Type B pancreatic cell (in vitro differentiated cells): ENCODE results near the gene PPFIBP1. TPM values are rescaled to one million over a fixed set of nuclear protein-coding genes. Genes with fewer than 3 reads are reported as not detected.
A peak's percentile ranks its signal among the peaks of the same experiment; 100 is the strongest.

Experiments used
- DNase-seq: peaks from one replicate; pipeline ENCODE4 v3.0.0; 2021; ENCODE audit warnings: mixed read lengths; ENCODE audit not compliant: unreplicated experiment; ENCODE audit errors: extremely low spot score
- H3K27ac Mint-ChIP-seq: 2 replicates; pipeline ENCODE4 v1.8.0; 2021; ENCODE audit warnings: mild to moderate bottlenecking, mixed read lengths
- H3K27me3 Mint-ChIP-seq: 2 replicates; pipeline ENCODE4 v1.8.0; 2021; ENCODE audit warnings: mixed read lengths
- H3K36me3 Mint-ChIP-seq: 2 replicates; pipeline ENCODE4 v1.8.0; 2021; ENCODE audit warnings: mixed read lengths
- H3K4me1 Mint-ChIP-seq: one replicate; pipeline ENCODE4 v1.8.0; 2021; ENCODE audit warnings: mixed read lengths; ENCODE audit not compliant: unreplicated experiment
- H3K4me3 Mint-ChIP-seq: 2 replicates; pipeline ENCODE4 v1.8.0; 2021; ENCODE audit warnings: mild to moderate bottlenecking, mixed read lengths
- H3K9me3 Mint-ChIP-seq: 2 replicates; pipeline ENCODE4 v1.8.0; 2021; ENCODE audit warnings: mixed read lengths
- total RNA-seq: library from RNA; stranded (reverse); gene quantifications from 2 replicates; pipeline ENCODE4 v1.2.1, GENCODE V29; 2021; ENCODE audit warnings: low replicate concordance
- TF ChIP-seq, protein P1 (sequence below): fragments of 200-600 bp; sonication (generic); conservative IDR thresholded peaks from 2 replicates; pipeline ENCODE4 v1.5.0; 2021; ENCODE audit warnings: antibody characterized with exemption, mild to moderate bottlenecking

PPFIBP1 gene
- total RNA-seq, 1 donor from 2014 or later: 68.3 TPM

DNA sequence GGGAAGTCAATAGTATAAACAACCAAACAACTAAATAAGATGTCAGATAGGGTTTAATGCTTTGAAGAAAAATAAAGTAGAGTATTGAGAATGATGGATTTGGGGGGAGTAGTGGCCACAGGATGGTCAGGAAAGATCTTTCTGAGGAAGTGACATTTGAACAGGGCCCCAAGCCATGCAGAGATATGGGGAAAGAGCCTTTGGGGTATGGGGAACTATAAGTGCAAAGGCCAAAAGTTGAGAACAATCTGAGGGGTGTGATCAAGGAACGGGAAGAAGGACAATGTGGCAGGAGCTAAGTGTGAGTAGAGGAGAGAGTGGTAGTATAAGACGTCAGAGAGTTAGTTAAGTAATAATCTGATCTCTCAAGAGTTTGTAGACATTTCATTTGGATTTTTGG lies 188.0 kb downstream of the PPFIBP1 start:
- Mint-ChIP-seq H3K36me3 (peaks cover 35% of the 10 kb centered on the region), H3K27ac (peak overlapping the region; percentile 93), H3K9me3 (no peaks in the 10 kb centered on the region), H3K4me1 (peaks cover 12% of the 10 kb centered on the region), H3K27me3 (peaks cover 7% of the 10 kb centered on the region), H3K4me3 (peak overlapping the region; percentile 96)
- no peak for DNase-seq
- TF ChIP-seq, protein P1, sequence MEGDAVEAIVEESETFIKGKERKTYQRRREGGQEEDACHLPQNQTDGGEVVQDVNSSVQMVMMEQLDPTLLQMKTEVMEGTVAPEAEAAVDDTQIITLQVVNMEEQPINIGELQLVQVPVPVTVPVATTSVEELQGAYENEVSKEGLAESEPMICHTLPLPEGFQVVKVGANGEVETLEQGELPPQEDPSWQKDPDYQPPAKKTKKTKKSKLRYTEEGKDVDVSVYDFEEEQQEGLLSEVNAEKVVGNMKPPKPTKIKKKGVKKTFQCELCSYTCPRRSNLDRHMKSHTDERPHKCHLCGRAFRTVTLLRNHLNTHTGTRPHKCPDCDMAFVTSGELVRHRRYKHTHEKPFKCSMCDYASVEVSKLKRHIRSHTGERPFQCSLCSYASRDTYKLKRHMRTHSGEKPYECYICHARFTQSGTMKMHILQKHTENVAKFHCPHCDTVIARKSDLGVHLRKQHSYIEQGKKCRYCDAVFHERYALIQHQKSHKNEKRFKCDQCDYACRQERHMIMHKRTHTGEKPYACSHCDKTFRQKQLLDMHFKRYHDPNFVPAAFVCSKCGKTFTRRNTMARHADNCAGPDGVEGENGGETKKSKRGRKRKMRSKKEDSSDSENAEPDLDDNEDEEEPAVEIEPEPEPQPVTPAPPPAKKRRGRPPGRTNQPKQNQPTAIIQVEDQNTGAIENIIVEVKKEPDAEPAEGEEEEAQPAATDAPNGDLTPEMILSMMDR: no peak

DNA sequence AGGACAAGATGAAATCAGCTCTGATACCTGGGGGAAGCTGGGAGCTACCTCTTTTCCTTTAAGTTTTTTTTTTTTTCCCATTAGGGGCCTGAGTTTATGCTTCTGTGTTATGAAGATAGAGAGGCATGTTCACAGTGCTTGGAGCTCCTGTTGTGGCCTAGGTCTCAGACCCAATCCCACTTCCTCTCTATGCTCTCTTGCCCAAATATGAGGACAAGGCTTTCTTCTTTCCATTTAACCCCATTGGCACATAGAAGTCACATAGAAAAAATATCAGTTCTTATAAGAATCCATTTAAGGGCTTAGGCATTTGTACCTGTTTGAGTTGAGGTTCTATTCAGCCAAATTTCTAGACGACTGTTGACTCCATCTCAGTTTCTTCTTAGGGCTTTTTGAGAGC lies 199.2 kb downstream of the PPFIBP1 start:
- H3K9me3 Mint-ChIP-seq: no peaks in the 10 kb centered on the region

DNA sequence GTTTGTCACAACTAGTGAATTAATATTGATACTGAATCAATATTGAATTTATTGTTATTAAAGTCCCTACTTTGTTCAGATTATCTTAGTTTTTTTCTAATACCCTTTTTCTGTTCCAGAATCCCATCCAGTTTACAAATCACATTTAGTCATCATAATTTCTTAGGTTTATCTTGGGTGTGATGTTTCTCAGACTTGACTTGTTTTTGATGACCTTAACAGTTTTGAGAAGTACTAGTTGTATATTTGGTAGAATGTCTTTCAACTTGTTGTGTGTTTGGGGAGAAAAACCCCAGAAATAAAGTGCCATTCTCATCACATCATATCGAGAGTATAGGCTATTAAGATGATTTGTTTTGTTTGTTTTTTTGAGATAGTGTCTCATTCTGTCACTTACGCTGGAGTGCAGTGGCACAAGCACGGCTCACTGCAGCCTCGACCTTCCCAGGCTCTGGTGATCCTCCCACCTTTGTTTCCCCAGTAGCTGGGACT lies 206.1 kb downstream of the PPFIBP1 start:
- no peak overlapping the region for H3K27ac Mint-ChIP-seq
- H3K4me3 Mint-ChIP-seq: no peak overlapping the region
- DNase-seq: no peak
- peaks cover 56% of the 10 kb centered on the region for H3K36me3 Mint-ChIP-seq
- H3K9me3 Mint-ChIP-seq: no peaks in the 10 kb centered on the region
- H3K4me1 Mint-ChIP-seq: no peaks in the 10 kb centered on the region
- no peaks in the 10 kb centered on the region for H3K27me3 Mint-ChIP-seq
- TF ChIP-seq, protein P1: no peak

More for the DNA sequence above, 199.2 kb downstream of the PPFIBP1 start:
- Mint-ChIP-seq H3K36me3 (peaks cover 40% of the 10 kb centered on the region), H3K27ac (no peak overlapping the region), H3K4me1 (no peaks in the 10 kb centered on the region), H3K4me3 (no peak overlapping the region), H3K27me3 (no peaks in the 10 kb centered on the region)
- TF ChIP-seq, protein P1: no peak
- no peak for DNase-seq

DNA sequence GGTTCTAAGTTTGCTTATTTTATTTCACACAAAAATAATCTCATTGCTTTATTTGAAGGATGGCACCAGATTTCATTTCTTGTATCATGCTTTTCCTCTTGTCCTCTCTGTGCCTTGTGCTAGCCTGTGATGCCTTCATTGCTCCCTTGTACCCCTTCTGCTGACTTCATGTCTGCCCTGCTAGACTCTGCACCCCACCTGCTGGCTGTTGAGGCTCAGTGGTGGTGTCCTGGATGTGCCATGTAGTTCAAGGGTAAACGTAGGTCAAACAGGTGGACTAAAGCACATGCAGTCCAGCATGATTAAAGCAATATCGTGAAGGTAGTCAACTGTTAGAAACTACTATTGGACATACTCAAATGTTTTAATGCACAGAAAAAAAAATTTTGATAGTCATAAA lies 208.3 kb downstream of the PPFIBP1 start:
- no peaks in the 10 kb centered on the region for H3K27me3 Mint-ChIP-seq
- no peaks in the 10 kb centered on the region for H3K4me1 Mint-ChIP-seq
- H3K4me3 Mint-ChIP-seq: no peak overlapping the region
- TF ChIP-seq, protein P1: no peak
- no peaks in the 10 kb centered on the region for H3K9me3 Mint-ChIP-seq
- H3K27ac Mint-ChIP-seq: no peak overlapping the region
- no peak for DNase-seq
- peaks cover 55% of the 10 kb centered on the region for H3K36me3 Mint-ChIP-seq

DNA sequence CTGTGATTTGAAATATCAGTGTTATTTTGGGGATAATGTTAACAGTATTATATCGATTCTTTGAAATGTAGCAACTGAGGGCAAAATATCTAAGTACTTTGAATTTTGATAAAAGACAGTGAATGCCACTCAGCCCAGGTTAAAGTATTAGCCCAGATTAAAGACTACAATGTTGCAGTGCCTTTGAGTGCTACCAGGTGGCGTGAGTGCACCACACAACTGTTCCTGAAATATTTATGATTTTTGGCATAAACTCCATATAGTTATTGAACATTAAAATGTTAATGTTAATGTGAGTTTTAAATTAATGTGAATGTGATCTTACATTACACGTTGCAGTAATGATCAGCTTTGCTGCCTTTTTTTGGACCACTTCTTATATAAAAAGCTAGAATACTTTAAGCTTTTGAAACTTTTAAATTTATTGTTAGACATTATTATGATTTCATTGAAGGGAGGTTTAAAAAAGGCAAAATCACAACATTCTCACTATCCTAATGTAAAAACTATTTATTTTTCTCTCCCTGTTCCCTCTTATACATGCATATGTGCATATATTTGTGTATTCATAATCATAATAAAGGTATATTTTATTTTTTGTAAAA lies 209.1 kb downstream of the PPFIBP1 start:
- peaks cover 58% of the 10 kb centered on the region for H3K36me3 Mint-ChIP-seq
- no peak for DNase-seq
- H3K9me3 Mint-ChIP-seq: no peaks in the 10 kb centered on the region
- H3K4me3 Mint-ChIP-seq: no peak overlapping the region
- no peaks in the 10 kb centered on the region for H3K4me1 Mint-ChIP-seq
- H3K27ac Mint-ChIP-seq: no peak overlapping the region
- H3K27me3 Mint-ChIP-seq: no peaks in the 10 kb centered on the region
- TF ChIP-seq, protein P1: peak; percentile 89
